Neural crest cell (in vitro differentiated cells): ENCODE measurements around the gene MPIG6B. TPM values are rescaled to one million over a fixed set of nuclear protein-coding genes. Genes with fewer than 3 reads are reported as not detected.

Experiments used
- DNase-seq: peaks from one replicate; pipeline ENCODE4 v3.0.0; 2021; ENCODE audit warnings: low read depth, mixed read lengths, low spot score
- H3K27ac Mint-ChIP-seq: one replicate; pipeline ENCODE4 v1.8.0; 2021; ENCODE audit warnings: mild to moderate bottlenecking, mixed read lengths; ENCODE audit not compliant: unreplicated experiment
- H3K27me3 Mint-ChIP-seq: 2 replicates; pipeline ENCODE4 v1.8.0; 2021; ENCODE audit warnings: low read depth, mild to moderate bottlenecking, mixed read lengths
- H3K36me3 Mint-ChIP-seq: 2 replicates; pipeline ENCODE4 v1.8.0; 2021; ENCODE audit warnings: low read depth, mild to moderate bottlenecking, mixed read lengths
- H3K4me1 Mint-ChIP-seq: 2 replicates; pipeline ENCODE4 v1.8.0; 2021; ENCODE audit warnings: mixed read lengths
- H3K4me3 Mint-ChIP-seq: one replicate; pipeline ENCODE4 v1.8.0; 2021; ENCODE audit warnings: mild to moderate bottlenecking, mixed read lengths
- H3K9me3 Mint-ChIP-seq: 2 replicates; pipeline ENCODE4 v1.8.0; 2021; ENCODE audit warnings: mixed read lengths
- total RNA-seq: library from RNA; stranded (reverse); gene quantifications from 2 replicates; pipeline ENCODE4 v1.2.1, GENCODE V29; 2021
- TF ChIP-seq, protein P1 (sequence below): fragments of 200-600 bp; sonication (generic); conservative IDR thresholded peaks from 2 replicates; pipeline ENCODE4 v1.5.0; 2021; ENCODE audit warnings: antibody characterized with exemption, mild to moderate bottlenecking

MPIG6B gene
- total RNA-seq, 1 donor from 2014 or later, result not detected

DNA sequence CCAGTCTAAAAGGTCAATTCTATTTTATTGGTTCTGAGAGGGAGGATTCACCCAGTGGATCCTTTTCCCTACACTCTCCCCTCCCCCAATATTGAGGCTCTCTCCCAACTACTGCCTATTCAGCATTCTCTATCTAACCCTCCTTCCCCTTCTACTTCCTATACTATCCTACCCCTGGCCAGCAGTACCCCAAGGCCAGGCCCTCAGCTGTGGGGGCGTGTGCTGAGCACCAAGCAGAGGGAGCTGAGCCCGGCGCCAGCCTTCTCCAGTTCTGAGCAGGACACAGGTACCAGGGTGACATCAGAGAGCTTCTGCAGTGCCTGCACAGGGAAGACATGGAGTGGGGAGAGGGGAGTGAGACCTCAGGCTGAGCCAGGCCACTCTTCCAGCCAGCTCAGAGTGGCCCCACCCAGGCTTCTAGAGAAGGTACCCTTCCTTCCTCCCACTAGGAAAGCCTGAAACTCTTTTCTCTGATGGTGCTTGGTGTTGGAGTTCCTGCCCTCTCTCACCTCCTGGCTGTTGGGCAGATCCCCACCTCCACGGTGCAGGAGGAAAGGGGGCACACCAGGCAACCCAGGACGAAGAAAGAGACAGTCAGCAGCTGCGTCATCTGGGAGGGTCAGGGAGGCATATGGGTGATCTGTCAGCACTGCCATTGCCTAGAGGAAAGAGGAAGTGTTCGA lies 4.0 kb downstream of the MPIG6B start:
- Mint-ChIP-seq H3K27ac (no peak overlapping the region), H3K4me1 (peaks cover 33% of the 10 kb centered on the region), H3K27me3 (peaks cover 4% of the 10 kb centered on the region), H3K4me3 (peak overlapping the region; percentile 80), H3K9me3 (no peaks in the 10 kb centered on the region), H3K36me3 (peaks cover 40% of the 10 kb centered on the region)
- DNase-seq, result no peak
- TF ChIP-seq, protein P1, sequence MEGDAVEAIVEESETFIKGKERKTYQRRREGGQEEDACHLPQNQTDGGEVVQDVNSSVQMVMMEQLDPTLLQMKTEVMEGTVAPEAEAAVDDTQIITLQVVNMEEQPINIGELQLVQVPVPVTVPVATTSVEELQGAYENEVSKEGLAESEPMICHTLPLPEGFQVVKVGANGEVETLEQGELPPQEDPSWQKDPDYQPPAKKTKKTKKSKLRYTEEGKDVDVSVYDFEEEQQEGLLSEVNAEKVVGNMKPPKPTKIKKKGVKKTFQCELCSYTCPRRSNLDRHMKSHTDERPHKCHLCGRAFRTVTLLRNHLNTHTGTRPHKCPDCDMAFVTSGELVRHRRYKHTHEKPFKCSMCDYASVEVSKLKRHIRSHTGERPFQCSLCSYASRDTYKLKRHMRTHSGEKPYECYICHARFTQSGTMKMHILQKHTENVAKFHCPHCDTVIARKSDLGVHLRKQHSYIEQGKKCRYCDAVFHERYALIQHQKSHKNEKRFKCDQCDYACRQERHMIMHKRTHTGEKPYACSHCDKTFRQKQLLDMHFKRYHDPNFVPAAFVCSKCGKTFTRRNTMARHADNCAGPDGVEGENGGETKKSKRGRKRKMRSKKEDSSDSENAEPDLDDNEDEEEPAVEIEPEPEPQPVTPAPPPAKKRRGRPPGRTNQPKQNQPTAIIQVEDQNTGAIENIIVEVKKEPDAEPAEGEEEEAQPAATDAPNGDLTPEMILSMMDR, result no peak

DNA sequence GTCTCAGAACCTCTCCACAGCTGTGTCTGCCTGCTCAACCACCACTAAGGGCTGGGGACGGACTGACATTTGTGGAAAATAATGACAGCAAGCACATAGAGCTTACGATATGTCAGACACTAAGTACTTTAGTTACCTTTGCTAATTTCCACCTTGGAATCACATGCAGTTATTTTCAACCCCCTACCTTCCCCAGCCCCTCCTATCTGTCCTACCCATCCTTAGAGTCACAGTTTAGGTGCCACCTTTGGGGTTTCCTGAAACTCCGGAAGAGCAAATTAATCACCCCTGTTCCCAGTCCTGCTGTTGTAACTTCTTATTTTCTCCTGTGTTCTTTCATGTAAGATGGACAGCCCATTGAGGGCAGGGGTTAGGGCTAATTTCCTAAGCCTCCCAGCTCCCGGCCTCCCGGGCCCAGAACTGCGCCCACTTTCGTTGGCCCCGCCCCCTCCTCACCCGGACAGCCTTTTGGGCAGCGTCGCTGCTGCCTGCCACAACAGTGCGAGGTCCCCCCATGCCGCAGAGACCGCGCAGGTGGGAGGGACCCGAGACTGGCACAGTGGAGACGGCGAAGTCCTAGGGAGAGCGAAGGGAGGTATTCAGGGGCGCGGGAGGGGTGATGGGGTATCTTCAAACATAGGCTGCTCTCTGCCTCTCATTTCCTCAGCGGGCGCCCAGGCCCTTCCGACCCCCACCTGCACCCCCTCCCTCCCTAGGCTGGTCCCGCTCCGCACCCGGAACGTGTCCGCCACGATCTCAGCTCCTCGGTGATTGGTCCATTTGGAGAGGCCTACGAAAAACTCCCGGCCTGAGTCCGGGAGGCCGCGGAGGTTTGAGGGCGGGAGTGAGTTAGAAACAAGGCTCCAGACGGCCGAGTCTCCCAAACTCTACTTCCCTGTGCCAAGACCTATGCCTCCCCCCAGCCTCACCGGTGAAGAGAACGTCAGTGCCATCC lies 4.8 kb downstream of the MPIG6B start:
- Mint-ChIP-seq H3K27ac (no peak overlapping the region), H3K36me3 (peaks cover 41% of the 10 kb centered on the region), H3K27me3 (peaks cover 4% of the 10 kb centered on the region), H3K4me1 (peaks cover 33% of the 10 kb centered on the region), H3K4me3 (peak overlapping the region; percentile 98), H3K9me3 (no peaks in the 10 kb centered on the region)
- no peak for DNase-seq
- TF ChIP-seq, protein P1, result no peak

DNA sequence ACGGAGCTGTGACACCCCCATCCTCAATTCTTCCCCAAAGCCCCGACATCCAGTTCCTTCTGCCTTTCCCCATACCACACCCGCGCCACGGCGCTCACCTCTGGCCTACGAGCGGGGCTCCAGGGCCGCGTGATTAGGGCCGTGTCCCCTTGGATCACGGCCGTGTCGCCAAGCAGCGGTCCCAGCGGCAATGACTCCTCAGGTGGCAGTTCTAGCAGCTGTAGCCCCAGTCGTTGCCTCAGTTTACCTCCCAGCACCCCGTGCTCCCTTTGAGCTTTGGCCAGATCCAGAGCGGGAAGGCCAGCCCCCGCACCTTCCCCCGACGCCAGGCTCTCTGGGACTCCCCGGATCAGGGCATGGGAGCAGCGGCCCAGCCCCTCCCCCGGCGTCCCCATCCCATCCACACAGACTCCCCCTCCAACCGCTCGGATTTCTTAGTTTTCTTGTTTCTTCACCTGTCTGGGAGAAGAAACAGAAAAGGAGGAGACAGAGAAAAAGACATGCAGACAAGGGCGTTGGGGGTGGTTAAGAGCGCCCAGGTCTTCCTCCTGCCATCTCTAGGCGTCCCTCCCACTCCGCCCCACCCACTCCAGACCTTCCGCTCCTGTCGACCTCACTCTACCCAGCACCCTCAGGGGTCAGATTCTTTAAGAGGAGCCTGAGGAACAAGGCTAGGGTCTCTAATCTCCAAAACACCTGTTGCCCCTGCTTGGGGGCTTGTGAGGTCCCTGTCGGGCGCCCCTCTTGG lies 5.8 kb downstream of the MPIG6B start, which contains the start of gene DDAH2:
Gene DDAH2 (minus strand): TSS at position 533 of the 748 bp plus-strand sequence. CDS start 138 bp downstream, at position 395.
- peak within 1 kb of the TSS; percentile 95 for H3K27ac Mint-ChIP-seq

DNA sequence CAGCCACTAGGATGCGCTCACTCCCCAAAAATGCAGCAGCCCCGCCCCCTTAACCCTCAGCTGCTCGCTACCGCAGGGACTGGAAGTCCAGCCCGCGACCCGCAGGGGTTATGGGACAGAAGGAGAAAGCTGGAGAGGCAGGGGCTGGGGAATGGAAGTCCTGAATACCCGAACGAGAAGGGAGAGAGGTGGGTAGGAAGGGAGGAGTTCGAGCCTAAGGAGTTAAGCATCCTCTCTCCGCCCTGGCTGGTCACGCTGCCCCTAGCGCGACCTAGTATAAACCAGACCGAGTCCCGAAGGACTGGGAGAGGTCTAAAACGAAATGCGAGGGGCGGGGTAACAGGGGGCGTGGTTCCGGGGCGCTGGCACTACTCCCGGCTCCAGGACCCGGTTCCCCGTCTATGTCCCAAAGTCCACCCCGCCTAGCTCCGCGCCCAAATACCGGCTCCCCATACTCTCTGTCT lies 6.4 kb downstream of the MPIG6B start:
- Mint-ChIP-seq H3K4me3 (peak overlapping the region; percentile 98), H3K4me1 (peaks cover 48% of the 10 kb centered on the region), H3K9me3 (no peaks in the 10 kb centered on the region), H3K27me3 (peaks cover 4% of the 10 kb centered on the region), H3K36me3 (peaks cover 42% of the 10 kb centered on the region), H3K27ac (peak overlapping the region; percentile 95)
- peak; percentile 87 for DNase-seq
- TF ChIP-seq, protein P1, result peak; percentile 71

More for the DNA sequence above, 5.8 kb downstream of the MPIG6B start, which contains the start of gene DDAH2:
- TF ChIP-seq, protein P1, result no peak
- Mint-ChIP-seq H3K9me3 (no peaks in the 10 kb centered on the region), H3K4me1 (peaks cover 43% of the 10 kb centered on the region), H3K27me3 (peaks cover 4% of the 10 kb centered on the region), H3K4me3 (peak within 1 kb of the TSS; percentile 98), H3K36me3 (peaks cover 46% of the 10 kb centered on the region)
- no peak for DNase-seq
